HL-60 (cell line): ENCODE measurements around the gene PABPN1.
"Not testable (repeated sequence)": the region's sequence is repeated elsewhere in the genome, so short reads cannot be mapped to it uniquely, and the experiment has no call there.

Experiments used
- DNase-seq, 2 experiments: peaks; one replicate each; pipeline ENCODE4 v3.0.0-alpha.2; 2010 to 2020; ENCODE audit warnings: low read depth in 1 of 2, low spot score in 1 of 2
- H3K27ac ChIP-seq: fragments of 250-450 bp; sonication (Bioruptor Pico); replicated peaks from 2 replicates; pipeline ENCODE4 v1.5.1; 2020; ENCODE audit warnings: mild to moderate bottlenecking, moderate library complexity
- H3K27me3 ChIP-seq: fragments of 250-450 bp; sonication (Bioruptor Pico); 2 replicates; pipeline ENCODE4 v1.5.1; 2021; ENCODE audit warnings: mild to moderate bottlenecking, moderate library complexity; ENCODE audit not compliant: insufficient read depth, poor library complexity, severe bottlenecking
- H3K4me3 ChIP-seq: replicated peaks from 2 replicates; pipeline ENCODE4 v1.5.1; 2011; ENCODE audit warnings: mild to moderate bottlenecking, control low read depth, low read length; ENCODE audit not compliant: insufficient read depth
- CTCF ChIP-seq: IDR thresholded peaks from one replicate; pipeline ENCODE4 v1.5.1; 2011; ENCODE audit warnings: low read length, control low read depth, inconsistent platforms; ENCODE audit not compliant: insufficient read depth
- GABPA ChIP-seq: IDR thresholded peaks from 2 replicates; pipeline ENCODE4 v1.6.1; 2012; ENCODE audit warnings: low read depth
- POLR2AphosphoS5 ChIP-seq: IDR thresholded peaks from 2 replicates; pipeline ENCODE4 v1.6.1; 2012; ENCODE audit warnings: low read depth
- SPI1 ChIP-seq: IDR thresholded peaks from 2 replicates; pipeline ENCODE4 v1.6.1; 2012; ENCODE audit warnings: low read depth, mild to moderate bottlenecking, borderline replicate concordance
- long read RNA-seq: library from polyadenylated mRNA; unstranded; transcript quantifications from one replicate; pipeline ENCODE4 v2.0.0, GENCODE V29; 2020
- TF ChIP-seq, protein P1 (sequence below): IDR thresholded peaks from 2 replicates; pipeline ENCODE4 v1.6.1; 2012; ENCODE audit warnings: low read depth; ENCODE audit not compliant: insufficient replicate concordance

PABPN1 gene, protein sequence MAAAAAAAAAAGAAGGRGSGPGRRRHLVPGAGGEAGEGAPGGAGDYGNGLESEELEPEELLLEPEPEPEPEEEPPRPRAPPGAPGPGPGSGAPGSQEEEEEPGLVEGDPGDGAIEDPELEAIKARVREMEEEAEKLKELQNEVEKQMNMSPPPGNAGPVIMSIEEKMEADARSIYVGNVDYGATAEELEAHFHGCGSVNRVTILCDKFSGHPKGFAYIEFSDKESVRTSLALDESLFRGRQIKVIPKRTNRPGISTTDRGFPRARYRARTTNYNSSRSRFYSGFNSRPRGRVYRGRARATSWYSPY
- long read RNA-seq, partial matches to known transcripts = 0 of 12 reads
- long read RNA-seq, other reads (novel, unspliced or antisense) = 11 of 12 reads

- H3K4me3 ChIP-seq = peak within 1 kb of the TSS; percentile 79
- TF ChIP-seq SPI1 (no peak), CTCF (no peak), POLR2AphosphoS5 (peak; percentile 82), GABPA (peak; percentile 66)
- TF ChIP-seq, protein P1, sequence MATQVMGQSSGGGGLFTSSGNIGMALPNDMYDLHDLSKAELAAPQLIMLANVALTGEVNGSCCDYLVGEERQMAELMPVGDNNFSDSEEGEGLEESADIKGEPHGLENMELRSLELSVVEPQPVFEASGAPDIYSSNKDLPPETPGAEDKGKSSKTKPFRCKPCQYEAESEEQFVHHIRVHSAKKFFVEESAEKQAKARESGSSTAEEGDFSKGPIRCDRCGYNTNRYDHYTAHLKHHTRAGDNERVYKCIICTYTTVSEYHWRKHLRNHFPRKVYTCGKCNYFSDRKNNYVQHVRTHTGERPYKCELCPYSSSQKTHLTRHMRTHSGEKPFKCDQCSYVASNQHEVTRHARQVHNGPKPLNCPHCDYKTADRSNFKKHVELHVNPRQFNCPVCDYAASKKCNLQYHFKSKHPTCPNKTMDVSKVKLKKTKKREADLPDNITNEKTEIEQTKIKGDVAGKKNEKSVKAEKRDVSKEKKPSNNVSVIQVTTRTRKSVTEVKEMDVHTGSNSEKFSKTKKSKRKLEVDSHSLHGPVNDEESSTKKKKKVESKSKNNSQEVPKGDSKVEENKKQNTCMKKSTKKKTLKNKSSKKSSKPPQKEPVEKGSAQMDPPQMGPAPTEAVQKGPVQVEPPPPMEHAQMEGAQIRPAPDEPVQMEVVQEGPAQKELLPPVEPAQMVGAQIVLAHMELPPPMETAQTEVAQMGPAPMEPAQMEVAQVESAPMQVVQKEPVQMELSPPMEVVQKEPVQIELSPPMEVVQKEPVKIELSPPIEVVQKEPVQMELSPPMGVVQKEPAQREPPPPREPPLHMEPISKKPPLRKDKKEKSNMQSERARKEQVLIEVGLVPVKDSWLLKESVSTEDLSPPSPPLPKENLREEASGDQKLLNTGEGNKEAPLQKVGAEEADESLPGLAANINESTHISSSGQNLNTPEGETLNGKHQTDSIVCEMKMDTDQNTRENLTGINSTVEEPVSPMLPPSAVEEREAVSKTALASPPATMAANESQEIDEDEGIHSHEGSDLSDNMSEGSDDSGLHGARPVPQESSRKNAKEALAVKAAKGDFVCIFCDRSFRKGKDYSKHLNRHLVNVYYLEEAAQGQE = no peak
- H3K27me3 ChIP-seq = no peaks in the 10 kb centered on the region
- peak within 1 kb of the TSS; percentile 93 for H3K27ac ChIP-seq
- DNase-seq = peak; percentile 99 to 100
Measured at GRCh38 chr14:23320584-23321571, at the start of gene PABPN1. PABPN1 (plus strand) TSS chr14:23321457; CDS start chr14:23321470, 13 bp downstream.

GRCh38 chr14:23275412-23275811, 45.8 kb upstream of the PABPN1 start:
- TF ChIP-seq CTCF (no peak), POLR2AphosphoS5 (no peak), GABPA (no peak), SPI1 (no peak)
- TF ChIP-seq, protein P1 = no peak
- no peak overlapping the region for H3K27ac ChIP-seq
- no peak for DNase-seq
- H3K4me3 ChIP-seq = no peak overlapping the region
- no peaks in the 10 kb centered on the region for H3K27me3 ChIP-seq

- Histone ChIP-seq H3K4me3 (no peak overlapping the region), H3K27me3 (no peaks in the 10 kb centered on the region), H3K27ac (no peak overlapping the region)
- DNase-seq = no peak
- TF ChIP-seq, protein P1 = no peak
- no peak for TF ChIP-seq CTCF
- TF ChIP-seq GABPA = no peak
- TF ChIP-seq POLR2AphosphoS5 = no peak
- no peak for TF ChIP-seq SPI1
Measured at GRCh38 chr14:23277189-23277588, 44.1 kb upstream of the PABPN1 start.

DNA sequence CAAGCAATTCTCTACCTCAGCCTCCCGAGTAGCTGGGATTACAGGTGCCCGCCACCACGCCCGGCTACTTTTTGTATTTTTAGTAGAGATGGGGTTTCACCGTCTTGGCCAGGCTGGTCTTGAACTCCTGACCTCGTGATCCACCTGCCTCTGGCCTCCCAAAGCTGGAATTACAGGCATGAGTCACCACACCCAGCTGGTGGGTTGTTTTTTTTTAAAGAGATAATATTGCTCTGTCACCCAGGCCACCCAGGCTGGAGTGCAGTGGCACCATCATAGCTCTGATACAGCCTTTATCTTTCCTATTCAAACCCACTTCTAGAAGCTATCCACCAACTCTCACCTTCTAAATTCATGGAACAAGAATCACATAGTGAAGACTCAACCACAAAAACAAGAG, 43.3 kb upstream of the PABPN1 start:
- DNase-seq, H3K4me3 ChIP-seq, H3K27ac ChIP-seq, H3K27me3 ChIP-seq: not testable (repeated sequence)
